Measurements from ENCODE around the gene FAM200C. TPM values are rescaled to one million over a fixed set of nuclear protein-coding genes. Genes with fewer than 3 reads are reported as not detected.

Gene FAM200C
- total RNA-seq, 1 donor from 2014 or later, result 1.4 TPM

- no peak for DNase-seq
- H3K9me3 Mint-ChIP-seq, result no peaks in the 10 kb centered on the region
- no peak overlapping the region for H3K27ac Mint-ChIP-seq
- peaks cover 11% of the 10 kb centered on the region for H3K4me1 Mint-ChIP-seq
- intact Hi-C loops (cut with micrococcal nuclease), result loop anchor here (5.0 kb wide), 1 partner anchor 278 kb away; the partner anchor contains the start of gene PWWP2A
- no peak overlapping the region for H3K4me3 Mint-ChIP-seq
- H3K36me3 Mint-ChIP-seq (ENCODE audit: low read depth), result peaks cover 2% of the 10 kb centered on the region
- H3K27me3 Mint-ChIP-seq, result peaks cover 2% of the 10 kb centered on the region
Observed at GRCh38 chr5:160395111-160395510, 4.7 kb downstream of the FAM200C start.

DNA sequence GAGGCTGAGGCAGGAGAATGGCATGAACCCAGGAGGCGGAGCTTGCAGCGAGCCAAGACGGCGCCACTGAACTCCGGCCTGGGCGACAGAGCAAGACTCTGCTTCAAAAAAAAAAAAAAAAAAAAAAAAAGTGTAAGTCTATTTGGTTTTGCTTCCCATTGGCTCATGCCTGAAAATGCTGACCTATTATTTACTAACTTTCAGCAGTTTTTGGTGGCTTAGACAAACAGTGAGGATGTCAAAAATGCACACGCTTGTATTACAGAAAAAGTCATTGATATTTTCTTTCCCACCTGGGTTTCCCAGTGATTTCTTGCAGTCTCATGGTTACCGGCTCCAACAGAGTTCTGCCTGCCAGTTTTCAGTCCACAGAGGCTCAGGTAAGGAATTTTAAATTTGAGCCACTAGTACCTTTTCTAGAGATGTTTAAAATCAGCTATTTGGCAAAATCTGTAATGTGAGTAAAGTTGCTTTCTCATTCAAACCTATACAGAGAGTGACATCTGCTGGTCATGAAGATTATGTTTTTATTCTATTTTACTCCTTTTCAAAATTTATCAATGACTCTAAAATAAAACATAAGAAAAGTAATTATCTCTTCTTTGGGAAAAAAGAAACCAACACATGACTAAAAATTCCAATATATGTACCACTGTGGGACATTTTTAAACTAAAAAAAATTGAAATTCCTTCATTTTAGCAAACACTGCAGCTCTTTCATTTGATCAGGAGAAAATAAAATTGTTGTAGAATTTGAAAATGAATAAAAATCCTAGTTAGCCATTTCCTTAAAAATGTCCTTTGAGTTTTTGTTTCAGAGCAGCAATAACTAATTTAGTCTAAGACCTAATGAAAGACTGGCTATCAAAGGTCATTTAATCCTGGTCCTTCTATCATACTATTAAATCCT lies 8.8 kb downstream of the FAM200C start:
- Mint-ChIP-seq H3K9me3 (peaks cover 4% of the 10 kb centered on the region), H3K36me3 (ENCODE audit: low read depth) (peaks cover 2% of the 10 kb centered on the region), H3K27ac (no peak overlapping the region), H3K4me3 (no peak overlapping the region), H3K27me3 (peaks cover 5% of the 10 kb centered on the region), H3K4me1 (no peaks in the 10 kb centered on the region)
- no peak for DNase-seq
- intact Hi-C loops (cut with micrococcal nuclease), result loop anchor here (1.0 to 5.0 kb wide), 2 partner anchors 192 to 369 kb away; no protein-coding TSS in a partner anchor

GRCh38 chr5:160387445-160387844 lies 12.4 kb downstream of the FAM200C start:
- Mint-ChIP-seq H3K9me3 (peaks cover 4% of the 10 kb centered on the region), H3K27me3 (peaks cover 15% of the 10 kb centered on the region), H3K4me3 (no peak overlapping the region)

DNA sequence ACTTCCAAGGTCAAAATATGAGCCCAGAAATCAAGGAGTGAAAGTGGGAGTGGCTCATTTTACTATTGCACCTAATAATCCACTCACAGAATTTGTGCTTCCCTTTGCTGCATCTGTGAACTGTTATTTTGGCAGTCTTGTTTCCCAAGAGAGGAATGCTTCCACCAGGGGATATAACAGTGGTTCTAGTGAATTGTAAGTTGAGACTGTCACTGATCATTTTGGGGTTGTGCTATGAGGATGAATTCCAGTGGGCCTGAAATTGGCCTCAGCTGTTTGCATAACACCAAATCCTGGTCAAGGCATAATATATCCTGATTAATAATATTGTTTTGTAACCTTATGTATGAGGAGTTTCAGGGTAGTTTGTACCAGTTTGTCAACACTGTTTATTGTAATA lies 14.4 kb downstream of the FAM200C start:
- no peaks in the 10 kb centered on the region for H3K4me1 Mint-ChIP-seq
- H3K27me3 Mint-ChIP-seq, result peaks cover 27% of the 10 kb centered on the region
- no peak overlapping the region for H3K4me3 Mint-ChIP-seq
- DNase-seq, result no peak
- H3K36me3 Mint-ChIP-seq (ENCODE audit: low read depth), result peaks cover 2% of the 10 kb centered on the region
- intact Hi-C loops (cut with micrococcal nuclease), result no loop called here
- H3K9me3 Mint-ChIP-seq, result peaks cover 4% of the 10 kb centered on the region
- no peak overlapping the region for H3K27ac Mint-ChIP-seq

More at GRCh38 chr5:160387445-160387844, 12.4 kb downstream of the FAM200C start:
- Mint-ChIP-seq H3K27ac (no peak overlapping the region), H3K36me3 (ENCODE audit: low read depth) (peaks cover 2% of the 10 kb centered on the region), H3K4me1 (no peaks in the 10 kb centered on the region)
- intact Hi-C loops (cut with micrococcal nuclease), result no loop called here
- DNase-seq, result no peak

DNA sequence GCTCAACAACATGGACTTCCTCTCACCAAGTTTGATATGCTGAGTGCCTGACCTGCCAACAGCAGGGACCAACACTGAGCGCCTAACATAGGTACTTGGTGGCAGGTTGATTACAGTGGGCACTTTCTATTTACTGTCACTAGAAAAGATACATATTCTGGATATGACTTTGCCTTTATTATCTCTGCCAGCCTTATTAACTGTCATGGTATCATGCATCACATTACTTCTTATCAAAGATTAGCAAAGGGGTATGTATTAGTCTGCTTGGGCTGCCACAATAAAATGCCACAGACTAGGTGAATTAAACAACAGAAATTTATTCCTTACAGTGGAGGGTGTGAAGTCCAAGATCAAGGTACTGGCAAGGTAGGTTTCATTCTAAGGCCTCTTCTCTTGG lies 15.2 kb downstream of the FAM200C start:
- intact Hi-C loops (cut with micrococcal nuclease), result no loop called here
- Mint-ChIP-seq H3K4me3 (no peak overlapping the region), H3K27me3 (peaks cover 31% of the 10 kb centered on the region), H3K9me3 (peaks cover 4% of the 10 kb centered on the region), H3K4me1 (no peaks in the 10 kb centered on the region), H3K27ac (no peak overlapping the region), H3K36me3 (ENCODE audit: low read depth) (peaks cover 2% of the 10 kb centered on the region)
- DNase-seq, result no peak

DNA sequence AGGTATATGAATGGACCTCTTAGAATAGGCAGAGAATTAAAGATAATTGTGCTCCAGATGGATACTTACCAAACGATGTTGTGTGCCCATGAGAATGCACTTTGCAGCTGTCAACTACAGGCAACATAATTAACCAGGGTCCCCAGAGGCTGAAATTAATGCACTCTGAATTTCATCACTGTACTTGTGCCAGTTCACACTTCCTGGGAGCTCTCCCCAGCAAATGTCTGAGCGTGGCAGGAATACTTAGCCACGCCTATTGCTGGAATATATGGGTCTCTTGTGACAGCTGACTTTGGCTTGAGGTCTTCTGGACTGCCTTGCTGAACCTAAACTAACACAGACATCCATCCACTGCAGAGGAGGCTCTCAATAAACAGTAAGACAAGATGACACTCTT lies 17.5 kb downstream of the FAM200C start:
- H3K36me3 Mint-ChIP-seq (ENCODE audit: low read depth), result no peaks in the 10 kb centered on the region
- intact Hi-C loops (cut with micrococcal nuclease), result no loop called here
- no peaks in the 10 kb centered on the region for H3K4me1 Mint-ChIP-seq
- H3K4me3 Mint-ChIP-seq, result no peak overlapping the region
- no peak overlapping the region for H3K27ac Mint-ChIP-seq
- DNase-seq, result no peak
- peaks cover 34% of the 10 kb centered on the region for H3K27me3 Mint-ChIP-seq
- H3K9me3 Mint-ChIP-seq, result no peaks in the 10 kb centered on the region

GRCh38 chr5:160380041-160380440 lies 19.8 kb downstream of the FAM200C start:
- intact Hi-C loops (cut with micrococcal nuclease), result no loop called here
- Mint-ChIP-seq H3K36me3 (ENCODE audit: low read depth) (no peaks in the 10 kb centered on the region), H3K27ac (no peak overlapping the region), H3K4me1 (no peaks in the 10 kb centered on the region), H3K9me3 (no peaks in the 10 kb centered on the region), H3K27me3 (peaks cover 42% of the 10 kb centered on the region), H3K4me3 (no peak overlapping the region)
- no peak for DNase-seq

DNA sequence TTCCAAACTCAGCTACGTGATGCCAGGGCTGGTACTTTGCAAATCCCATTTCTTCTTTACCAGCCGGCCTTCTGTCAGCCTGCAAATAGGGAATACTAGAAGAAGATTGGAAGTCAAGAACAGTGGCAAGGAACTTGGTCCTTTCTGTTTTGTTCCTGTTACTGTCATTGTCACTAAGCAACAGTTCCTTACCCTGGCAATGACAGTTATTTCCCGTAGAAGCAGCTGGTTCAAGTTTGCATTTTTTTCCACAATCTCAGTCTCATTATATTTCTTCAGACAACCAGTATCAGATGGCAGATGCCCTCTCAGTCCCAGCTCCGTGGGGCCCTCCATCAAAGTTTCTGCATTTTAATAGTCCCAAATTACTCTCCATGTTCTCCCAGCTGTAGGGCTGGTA lies 20.3 kb downstream of the FAM200C start:
- H3K4me1 Mint-ChIP-seq, result no peaks in the 10 kb centered on the region
- intact Hi-C loops (cut with micrococcal nuclease), result no loop called here
- H3K27ac Mint-ChIP-seq, result no peak overlapping the region
- H3K9me3 Mint-ChIP-seq, result no peaks in the 10 kb centered on the region
- DNase-seq, result no peak
- no peaks in the 10 kb centered on the region for H3K36me3 Mint-ChIP-seq (ENCODE audit: low read depth)
- peaks cover 46% of the 10 kb centered on the region for H3K27me3 Mint-ChIP-seq
- H3K4me3 Mint-ChIP-seq, result no peak overlapping the region

DNA sequence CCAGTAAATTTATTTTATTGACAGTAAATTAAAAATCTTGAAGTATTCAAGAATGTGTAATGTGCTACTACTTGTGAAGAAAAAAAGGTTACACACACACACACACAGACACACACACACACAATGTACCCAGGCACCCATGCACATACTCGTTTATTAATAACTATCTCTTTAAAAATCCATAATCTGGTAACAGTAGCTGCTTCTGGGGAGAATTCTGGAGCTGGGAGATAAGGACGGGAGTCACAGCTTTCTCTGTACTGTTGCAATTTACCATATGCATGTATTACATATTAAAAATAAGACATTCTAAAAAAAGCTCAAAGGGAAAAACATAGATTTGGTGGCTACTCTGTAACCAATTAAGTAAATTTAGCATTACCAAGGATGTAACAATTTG lies 21.5 kb downstream of the FAM200C start:
- no peaks in the 10 kb centered on the region for H3K9me3 Mint-ChIP-seq

GRCh38 chr5:160377651-160378050 lies 22.2 kb downstream of the FAM200C start:
- Mint-ChIP-seq H3K4me3 (no peak overlapping the region), H3K27me3 (peaks cover 53% of the 10 kb centered on the region)
- no peak for DNase-seq

More for the DNA sequence above, 21.5 kb downstream of the FAM200C start:
- no peak overlapping the region for H3K4me3 Mint-ChIP-seq
- intact Hi-C loops (cut with micrococcal nuclease), result no loop called here
- no peaks in the 10 kb centered on the region for H3K4me1 Mint-ChIP-seq
- DNase-seq, result no peak
- H3K27ac Mint-ChIP-seq, result no peak overlapping the region
- no peaks in the 10 kb centered on the region for H3K36me3 Mint-ChIP-seq (ENCODE audit: low read depth)
- H3K27me3 Mint-ChIP-seq, result peaks cover 51% of the 10 kb centered on the region

DNA sequence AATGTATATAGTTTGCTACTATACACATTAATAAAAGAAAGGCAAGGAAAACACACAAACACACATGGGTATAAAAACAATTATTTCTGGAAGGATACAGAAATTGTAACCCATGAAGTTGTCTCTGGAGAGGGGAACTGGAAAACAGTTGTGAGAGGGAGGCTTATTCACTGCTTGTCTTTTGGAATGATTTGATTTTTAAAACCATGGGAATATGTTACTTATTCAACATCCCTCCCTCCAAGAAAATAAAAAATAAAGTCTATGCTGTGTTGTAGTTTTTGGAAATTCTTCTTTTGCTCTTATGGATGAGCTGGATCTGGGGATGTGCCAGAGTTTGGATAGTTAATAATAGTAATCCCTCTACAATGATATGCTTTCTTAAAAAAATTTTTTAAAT lies 23.4 kb downstream of the FAM200C start:
- no peaks in the 10 kb centered on the region for H3K4me1 Mint-ChIP-seq
- no peak overlapping the region for H3K4me3 Mint-ChIP-seq
- no peak overlapping the region for H3K27ac Mint-ChIP-seq
- no peaks in the 10 kb centered on the region for H3K9me3 Mint-ChIP-seq
- no peaks in the 10 kb centered on the region for H3K36me3 Mint-ChIP-seq (ENCODE audit: low read depth)
- H3K27me3 Mint-ChIP-seq, result peaks cover 53% of the 10 kb centered on the region
- intact Hi-C loops (cut with micrococcal nuclease), result no loop called here
- no peak for DNase-seq

More at GRCh38 chr5:160377651-160378050, 22.2 kb downstream of the FAM200C start:
- Mint-ChIP-seq H3K4me1 (no peaks in the 10 kb centered on the region), H3K36me3 (ENCODE audit: low read depth) (no peaks in the 10 kb centered on the region), H3K27ac (no peak overlapping the region), H3K9me3 (no peaks in the 10 kb centered on the region)
- intact Hi-C loops (cut with micrococcal nuclease), result no loop called here

GRCh38 chr5:160375701-160376100 lies 24.2 kb downstream of the FAM200C start:
- DNase-seq, result no peak
- Mint-ChIP-seq H3K9me3 (no peaks in the 10 kb centered on the region), H3K36me3 (ENCODE audit: low read depth) (no peaks in the 10 kb centered on the region), H3K27ac (no peak overlapping the region), H3K4me3 (no peak overlapping the region), H3K27me3 (peaks cover 56% of the 10 kb centered on the region), H3K4me1 (peaks cover 3% of the 10 kb centered on the region)
- intact Hi-C loops (cut with micrococcal nuclease), result no loop called here

GRCh38 chr5:160375166-160375565 lies 24.7 kb downstream of the FAM200C start:
- Mint-ChIP-seq H3K27me3 (peaks cover 58% of the 10 kb centered on the region), H3K36me3 (ENCODE audit: low read depth) (no peaks in the 10 kb centered on the region), H3K9me3 (no peaks in the 10 kb centered on the region), H3K4me3 (no peak overlapping the region), H3K27ac (no peak overlapping the region), H3K4me1 (peaks cover 5% of the 10 kb centered on the region)
- intact Hi-C loops (cut with micrococcal nuclease), result no loop called here
- DNase-seq, result no peak

GRCh38 chr5:160371294-160371693 lies 28.6 kb downstream of the FAM200C start:
- Mint-ChIP-seq H3K4me3 (peak overlapping the region; percentile 22), H3K36me3 (ENCODE audit: low read depth) (no peaks in the 10 kb centered on the region), H3K4me1 (peaks cover 5% of the 10 kb centered on the region), H3K27me3 (peaks cover 75% of the 10 kb centered on the region), H3K9me3 (no peaks in the 10 kb centered on the region), H3K27ac (no peak overlapping the region)
- DNase-seq, result no peak
- intact Hi-C loops (cut with micrococcal nuclease), result no loop called here

Data from activated CD4-positive, alpha-beta T cell treated with anti-CD3 and anti-CD28 coated beads, Interleukin-2, amount 10 ng/mL, durations not matched to agents 24 days and 14 days (primary cell).